Measurements from ENCODE around the gene RCOR2. TPM values are rescaled to one million over a fixed set of nuclear protein-coding genes. Genes with fewer than 3 reads are reported as not detected.

The RCOR2 gene
- total RNA-seq, 4 donors from 2014 or later = 0.40 to 0.45 (median 0.42) TPM; not detected in 1

GRCh38 chr11:63876616-63877015 lies 40.3 kb downstream of the RCOR2 start:
- Histone ChIP-seq H3K4me1 (peaks cover 66 to 90% (median 77%) of the 10 kb centered on the region in 4 donors), H3K9me3 (no peaks in the 10 kb centered on the region), H3K4me3 (no peak overlapping the region), H3K27ac (replicated peaks in 1 of 4) (no peak overlapping the region), H3K36me3 (peaks cover 0 to 10% (median 3%) of the 10 kb centered on the region in 4 donors), H3K27me3 (no peaks in the 10 kb centered on the region)
- intact Hi-C loops (cut with DNase I) = no loop called here
- TF ChIP-seq POLR2A (IDR thresholded peaks at IDR 0.05; ENCODE audit: low read depth) (no peak), EP300 (IDR thresholded peaks at IDR 0.05) (no peak), CTCF (IDR thresholded peaks at IDR 0.05) (no peak), POLR2AphosphoS5 (IDR thresholded peaks at IDR 0.05) (no peak)
- 97% methylated on average over 6 of the region's 6 CpGs for WGBS
- DNase-seq (ENCODE audit: extremely low spot score) = no peak

- H3K27me3 ChIP-seq = no peaks in the 10 kb centered on the region
- intact Hi-C loops (cut with DNase I) = no loop called here
- no peak for DNase-seq (ENCODE audit: extremely low spot score)
- H3K9me3 ChIP-seq = no peaks in the 10 kb centered on the region
- peaks cover 0 to 10% (median 3%) of the 10 kb centered on the region in 4 donors for H3K36me3 ChIP-seq
- 85% methylated on average over 8 of the region's 8 CpGs for WGBS
- H3K4me3 ChIP-seq = no peak overlapping the region
- no peak overlapping the region for H3K27ac ChIP-seq (replicated peaks in 1 of 4)
- TF ChIP-seq POLR2AphosphoS5 (IDR thresholded peaks at IDR 0.05) (no peak), EP300 (IDR thresholded peaks at IDR 0.05) (no peak), POLR2A (IDR thresholded peaks at IDR 0.05; ENCODE audit: low read depth) (no peak), CTCF (IDR thresholded peaks at IDR 0.05) (no peak)
- H3K4me1 ChIP-seq = peaks cover 74 to 93% (median 84%) of the 10 kb centered on the region in 4 donors
These were observed 41.4 kb downstream of the RCOR2 start for GRCh38 chr11:63875506-63876065.

GRCh38 chr11:63874511-63874910 lies 42.5 kb downstream of the RCOR2 start:
- H3K27me3 ChIP-seq = no peaks in the 10 kb centered on the region
- H3K4me3 ChIP-seq = no peak overlapping the region
- H3K4me1 ChIP-seq = peaks cover 74 to 93% (median 86%) of the 10 kb centered on the region in 4 donors
- H3K9me3 ChIP-seq = no peaks in the 10 kb centered on the region
- 65% methylated on average over 6 of the region's 6 CpGs for WGBS
- intact Hi-C loops (cut with DNase I) = no loop called here
- peak overlapping the region in 3 of 4 donors; percentile 28 to 71 (median 40) for H3K27ac ChIP-seq (replicated peaks in 1 of 4)
- no peak for DNase-seq (ENCODE audit: extremely low spot score)
- TF ChIP-seq EP300 (IDR thresholded peaks at IDR 0.05) (no peak), CTCF (IDR thresholded peaks at IDR 0.05) (no peak), POLR2AphosphoS5 (IDR thresholded peaks at IDR 0.05) (no peak), POLR2A (IDR thresholded peaks at IDR 0.05; ENCODE audit: low read depth) (no peak)
- peaks cover 0 to 10% (median 3%) of the 10 kb centered on the region in 4 donors for H3K36me3 ChIP-seq

DNA sequence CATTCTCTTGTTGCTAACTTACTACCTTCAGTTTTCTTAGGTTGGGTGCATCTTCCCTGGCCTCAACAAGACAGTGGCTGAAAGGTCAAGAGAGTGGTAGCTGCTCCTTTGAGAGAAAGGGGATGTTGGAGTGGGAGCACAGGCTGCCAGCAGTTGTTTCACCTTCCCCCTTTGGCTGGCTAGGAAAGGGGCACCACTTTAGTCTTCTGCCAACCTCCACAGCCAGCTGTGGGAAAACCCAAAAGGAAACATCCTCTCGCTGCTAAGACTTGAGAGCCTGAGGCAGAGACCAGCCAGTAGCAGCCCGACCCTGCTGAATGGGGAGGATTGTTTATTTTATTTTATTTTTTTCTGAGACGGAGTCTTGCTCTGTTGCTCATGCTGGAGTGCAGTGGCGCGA lies 43.7 kb downstream of the RCOR2 start:
- TF ChIP-seq EP300 (IDR thresholded peaks at IDR 0.05) (no peak), CTCF (IDR thresholded peaks at IDR 0.05) (no peak), POLR2A (IDR thresholded peaks at IDR 0.05; ENCODE audit: low read depth) (no peak), POLR2AphosphoS5 (IDR thresholded peaks at IDR 0.05) (no peak)

More for the DNA sequence above, 43.7 kb downstream of the RCOR2 start:
- Histone ChIP-seq H3K4me1 (peaks cover 84 to 96% (median 89%) of the 10 kb centered on the region in 4 donors), H3K27ac (replicated peaks in 1 of 4) (peak overlapping the region in 3 of 4 donors; percentile 47 to 71 (median 48)), H3K36me3 (peaks cover 0 to 5% (median 0%) of the 10 kb centered on the region in 4 donors), H3K27me3 (no peaks in the 10 kb centered on the region), H3K9me3 (no peaks in the 10 kb centered on the region), H3K4me3 (no peak overlapping the region)
- intact Hi-C loops (cut with DNase I) = loop anchor here (2.0 kb wide), 1 partner anchor 35 kb away; the partner anchor contains the start of gene MARK2
- DNase-seq (ENCODE audit: extremely low spot score) = no peak
- WGBS = 78% methylated on average over 5 of the region's 5 CpGs

Measured in esophagus muscularis mucosa (tissue), 4 donors.